Peyer's patch (tissue), 4 donors: Measurements from ENCODE around the gene PAK4. TPM values are rescaled to one million over a fixed set of nuclear protein-coding genes. Genes with fewer than 3 reads are reported as not detected.
"Not testable (repeated sequence)": the region's sequence is repeated elsewhere in the genome, so short reads cannot be mapped to it uniquely, and the experiment has no call there.

Source experiments
- DNase-seq, 3 donors: peaks; one replicate each; pipeline ENCODE4 v3.0.0-alpha.2; 2017 to 2019
- H3K27ac ChIP-seq, 4 donors: fragments of 200-600 bp; sonication (generic); one replicate each; pipeline ENCODE4 v1.5.1; 2016 to 2019
- H3K27me3 ChIP-seq, 2 donors: fragments of 200-600 bp; sonication (generic); one replicate each; pipeline ENCODE4 v1.5.1; 2019
- H3K36me3 ChIP-seq, 3 donors: fragments of 200-600 bp; sonication (generic); one replicate each; pipeline ENCODE4 v1.5.1; 2016 to 2019
- H3K4me1 ChIP-seq, 4 donors: fragments of 200-600 bp; sonication (generic); one replicate each; pipeline ENCODE4 v1.5.1; 2016 to 2019
- H3K4me3 ChIP-seq, 4 donors: fragments of 200-600 bp; sonication (generic); 1 replicate in 3 of 4; 2 replicates in 1 of 4; pipeline ENCODE4 v1.5.1; 2016 to 2019; ENCODE audit warnings: mild to moderate bottlenecking in 1 of 4
- H3K9me3 ChIP-seq, 4 donors: fragments of 200-600 bp; sonication (generic); one replicate each; pipeline ENCODE4 v1.5.1; 2016 to 2019; ENCODE audit warnings: mild to moderate bottlenecking in 1 of 4
- CTCF ChIP-seq, 6 experiments: fragments of 450-650 bp in 4 of 6; fragments of 200-600 bp in 2 of 6; sonication (generic) in 1 of 6; IDR thresholded peaks; one replicate each; pipeline ENCODE4 v1.5.1; 2017 to 2019; ENCODE audit warnings: antibody characterized with exemption in 6 of 6, mild to moderate bottlenecking in 3 of 6, moderate library complexity in 1 of 6
- POLR2A ChIP-seq, 2 donors: fragments of 450-650 bp; IDR thresholded peaks; one replicate each; pipeline ENCODE4 v1.5.1; 2017; ENCODE audit warnings: antibody characterized with exemption in 2 of 2, mild to moderate bottlenecking in 2 of 2, moderate library complexity in 2 of 2
- total RNA-seq, 4 donors: library from RNA; depleted of rRNA; stranded (reverse); fragments of >200 nt; gene quantifications; one replicate each; pipeline ENCODE4 v1.1.0, GENCODE V29; 2016

The PAK4 gene
- total RNA-seq, 4 donors from 2014 or later = 24.8 to 73.0 (median 45.7) TPM

- Histone ChIP-seq H3K4me1 (no peaks in the 10 kb centered on the region), H3K27ac (no peak overlapping the region), H3K4me3 (no peak overlapping the region), H3K27me3 (no peaks in the 10 kb centered on the region), H3K36me3 (no peaks in the 10 kb centered on the region), H3K9me3 (no peaks in the 10 kb centered on the region)
- no peak for TF ChIP-seq POLR2A (IDR thresholded peaks at IDR 0.05)
- TF ChIP-seq CTCF (IDR thresholded peaks at IDR 0.05) = no peak
- DNase-seq = no peak
These were observed 92.8 kb downstream of the PAK4 start for GRCh38 chr19:39218230-39219007.

GRCh38 chr19:39219108-39219507 is 93.5 kb downstream of the PAK4 start:
- not testable (repeated sequence) for H3K4me3 ChIP-seq, H3K27ac ChIP-seq, H3K36me3 ChIP-seq, H3K4me1 ChIP-seq, H3K9me3 ChIP-seq, H3K27me3 ChIP-seq, DNase-seq

GRCh38 chr19:39223703-39224279 is 98.2 kb downstream of the PAK4 start:
- TF ChIP-seq POLR2A (IDR thresholded peaks at IDR 0.05) (no peak), CTCF (IDR thresholded peaks at IDR 0.05) (no peak)
- Histone ChIP-seq H3K27ac (no peak overlapping the region), H3K27me3 (no peaks in the 10 kb centered on the region), H3K4me3 (no peak overlapping the region), H3K36me3 (no peaks in the 10 kb centered on the region), H3K4me1 (no peaks in the 10 kb centered on the region), H3K9me3 (no peaks in the 10 kb centered on the region)
- DNase-seq = no peak

GRCh38 chr19:39224910-39225309 is 99.3 kb downstream of the PAK4 start:
- no peaks in the 10 kb centered on the region for H3K27me3 ChIP-seq
- no peak for TF ChIP-seq CTCF (IDR thresholded peaks at IDR 0.05)
- no peak for TF ChIP-seq POLR2A (IDR thresholded peaks at IDR 0.05)
- no peak overlapping the region for H3K27ac ChIP-seq
- H3K4me1 ChIP-seq = no peaks in the 10 kb centered on the region
- DNase-seq = no peak
- H3K9me3 ChIP-seq = no peaks in the 10 kb centered on the region
- no peaks in the 10 kb centered on the region for H3K36me3 ChIP-seq
- H3K4me3 ChIP-seq = no peak overlapping the region

Other genes starting within 250 kb of the PAK4 start
- 10 to 100 TPM in 1 of 4 donors, 1 to 10 TPM in 3; 4.6 to 22.3 (median 7.2) TPM for gene RINL, start 247.5 kb upstream of the PAK4 start, total RNA-seq
- 10 to 100 TPM; 40.4 to 90.9 (median 78.6) TPM for gene SIRT2, start 226.2 kb upstream of the PAK4 start, total RNA-seq
- 10 to 100 TPM; 12.4 to 27.7 (median 22.8) TPM for gene NFKBIB, start 225.8 kb upstream of the PAK4 start, total RNA-seq
- 1 to 10 TPM in 2 of 4 donors, not detected in 2; 1.4 to 1.5 TPM for gene CCER2, start 213.6 kb upstream of the PAK4 start, total RNA-seq
- 100 to 1,000 TPM in 1 of 4 donors, 10 to 100 TPM in 3; 18.2 to 134 (median 38.4) TPM for gene SARS2, start 195.0 kb upstream of the PAK4 start, total RNA-seq
- gene MRPS12, start 194.8 kb upstream of the PAK4 start, total RNA-seq = 10 to 100 TPM; 29.8 to 56.1 (median 35.6) TPM
- 1 to 10 TPM; 1.4 to 5.4 (median 3.9) TPM for gene FBXO17, start 150.0 kb upstream of the PAK4 start, total RNA-seq
- 10 to 100 TPM in 1 of 4 donors, 1 to 10 TPM in 3; 1.2 to 12.4 (median 3.6) TPM for gene FBXO27, start 93.2 kb upstream of the PAK4 start, total RNA-seq
- not detected for gene ACP7, start 41.4 kb upstream of the PAK4 start, total RNA-seq
- gene NCCRP1, start 71.2 kb downstream of the PAK4 start, total RNA-seq = 1 to 10 TPM in 1 of 4 donors, not detected in 3; 1.1 TPM
- gene SYCN, start 78.5 kb downstream of the PAK4 start, total RNA-seq = not detected
- not detected for gene IFNL3, start 119.2 kb downstream of the PAK4 start, total RNA-seq
- not detected for gene IFNL4, start 123.1 kb downstream of the PAK4 start, total RNA-seq
- not detected for gene IFNL2, start 142.6 kb downstream of the PAK4 start, total RNA-seq
- gene IFNL1, start 170.6 kb downstream of the PAK4 start, total RNA-seq = not detected
- under 1 TPM in 3 of 4 donors, not detected in 1; 0.18 to 0.95 (median 0.80) TPM for gene LRFN1, start 195.1 kb downstream of the PAK4 start, total RNA-seq
- gene GMFG, start 210.3 kb downstream of the PAK4 start, total RNA-seq = 100 to 1,000 TPM in 1 of 4 donors, 1 to 10 TPM in 2, not detected in 1; 3.2 to 131 (median 8.6) TPM
- gene SAMD4B, start 216.6 kb downstream of the PAK4 start, total RNA-seq = 100 to 1,000 TPM in 2 of 4 donors, 10 to 100 TPM in 2; 69.0 to 126 (median 91.8) TPM